ENCODE measurements around the gene CLEC4E.

DNA sequence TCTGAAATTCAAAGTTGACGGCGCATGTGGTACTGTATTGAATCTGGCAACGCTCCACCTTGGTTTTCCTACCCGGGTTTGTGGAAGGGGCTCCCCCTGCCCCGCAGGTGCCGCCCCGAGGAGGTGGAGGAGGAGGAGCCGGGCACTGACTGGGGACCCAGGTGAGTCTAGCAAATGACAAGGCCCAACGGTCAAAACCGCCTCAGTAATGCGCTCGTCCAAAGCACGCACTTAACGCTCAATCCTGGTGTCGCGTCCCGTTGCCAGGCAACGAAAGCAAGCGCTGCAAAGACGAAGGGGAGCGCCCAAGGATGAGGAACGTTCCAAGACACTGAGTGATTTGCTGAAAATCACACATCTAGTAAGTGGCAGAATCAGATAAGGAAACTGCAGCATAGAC lies 24.0 kb upstream of the CLEC4E start:
- TF ChIP-seq CTCF (conservative IDR thresholded peaks at IDR 0.05; ENCODE audit: low read depth, low read length), result no peak
- no peak for TF ChIP-seq RFX5 (IDR thresholded peaks at IDR 0.05; ENCODE audit: low read depth, low read length)
- TF ChIP-seq BHLHE40 (IDR thresholded peaks at IDR 0.05; ENCODE audit: low read depth, low read length), result no peak
- TF ChIP-seq POLR2A (IDR thresholded peaks at IDR 0.05; ENCODE audit: low read depth, low read length), result no peak
- TF ChIP-seq RCOR1 (IDR thresholded peaks at IDR 0.05; ENCODE audit: insufficient replicate concordance, low read length), result no peak
- no peak for TF ChIP-seq CEBPB (IDR thresholded peaks at IDR 0.05; ENCODE audit: low read depth, low read length)
- TF ChIP-seq SMC3 (IDR thresholded peaks at IDR 0.05; ENCODE audit: low read depth, low read length), result no peak

All from IMR-90 (cell line).